ENCODE measurements around the gene RNH1. TPM values are rescaled to one million over a fixed set of nuclear protein-coding genes. Genes with fewer than 3 reads are reported as not detected.

RNH1 gene
- total RNA-seq, 1 donor from 2014 or later = 361 TPM

DNA sequence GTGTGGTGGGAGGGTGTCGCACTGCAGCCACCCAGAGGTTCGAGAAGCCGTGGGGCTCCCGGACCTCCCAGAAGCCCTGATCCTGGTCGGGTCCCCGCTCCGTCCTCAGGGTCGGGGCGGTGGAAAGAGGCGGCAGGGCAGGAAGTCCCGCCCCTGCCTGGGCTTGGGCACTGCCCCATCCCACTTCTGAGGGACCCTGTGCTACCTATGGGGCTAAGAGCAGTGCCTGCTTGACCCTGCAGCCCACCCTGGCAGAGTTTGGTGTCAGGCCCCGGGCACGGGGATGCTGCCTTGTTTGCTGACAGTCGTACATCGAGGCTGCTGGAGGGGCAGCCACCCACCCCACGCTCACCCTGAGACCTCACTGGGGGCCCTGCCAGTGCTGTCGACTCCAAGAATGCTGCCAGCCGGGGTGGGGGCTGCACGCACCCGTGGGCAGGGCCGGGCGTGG, 19.4 kb downstream of the RNH1 start:
- Histone ChIP-seq H3K36me3 (ENCODE audit: control insufficient read depth, insufficient read depth, low read length) (peaks cover 4% of the 10 kb centered on the region), H3K27me3 (ENCODE audit: control insufficient read depth, insufficient read depth, low read length) (no peaks in the 10 kb centered on the region), H3K4me3 (ENCODE audit: low read depth, low read length) (no peak overlapping the region)
- FAIRE-seq (no peak), DNase-seq (ENCODE audit: low read depth) (no peak)
- TF ChIP-seq, protein P1, sequence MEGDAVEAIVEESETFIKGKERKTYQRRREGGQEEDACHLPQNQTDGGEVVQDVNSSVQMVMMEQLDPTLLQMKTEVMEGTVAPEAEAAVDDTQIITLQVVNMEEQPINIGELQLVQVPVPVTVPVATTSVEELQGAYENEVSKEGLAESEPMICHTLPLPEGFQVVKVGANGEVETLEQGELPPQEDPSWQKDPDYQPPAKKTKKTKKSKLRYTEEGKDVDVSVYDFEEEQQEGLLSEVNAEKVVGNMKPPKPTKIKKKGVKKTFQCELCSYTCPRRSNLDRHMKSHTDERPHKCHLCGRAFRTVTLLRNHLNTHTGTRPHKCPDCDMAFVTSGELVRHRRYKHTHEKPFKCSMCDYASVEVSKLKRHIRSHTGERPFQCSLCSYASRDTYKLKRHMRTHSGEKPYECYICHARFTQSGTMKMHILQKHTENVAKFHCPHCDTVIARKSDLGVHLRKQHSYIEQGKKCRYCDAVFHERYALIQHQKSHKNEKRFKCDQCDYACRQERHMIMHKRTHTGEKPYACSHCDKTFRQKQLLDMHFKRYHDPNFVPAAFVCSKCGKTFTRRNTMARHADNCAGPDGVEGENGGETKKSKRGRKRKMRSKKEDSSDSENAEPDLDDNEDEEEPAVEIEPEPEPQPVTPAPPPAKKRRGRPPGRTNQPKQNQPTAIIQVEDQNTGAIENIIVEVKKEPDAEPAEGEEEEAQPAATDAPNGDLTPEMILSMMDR (IDR thresholded peaks at IDR 0.05; ENCODE audit: insufficient read depth, low read length, severe bottlenecking) = no peak

DNA sequence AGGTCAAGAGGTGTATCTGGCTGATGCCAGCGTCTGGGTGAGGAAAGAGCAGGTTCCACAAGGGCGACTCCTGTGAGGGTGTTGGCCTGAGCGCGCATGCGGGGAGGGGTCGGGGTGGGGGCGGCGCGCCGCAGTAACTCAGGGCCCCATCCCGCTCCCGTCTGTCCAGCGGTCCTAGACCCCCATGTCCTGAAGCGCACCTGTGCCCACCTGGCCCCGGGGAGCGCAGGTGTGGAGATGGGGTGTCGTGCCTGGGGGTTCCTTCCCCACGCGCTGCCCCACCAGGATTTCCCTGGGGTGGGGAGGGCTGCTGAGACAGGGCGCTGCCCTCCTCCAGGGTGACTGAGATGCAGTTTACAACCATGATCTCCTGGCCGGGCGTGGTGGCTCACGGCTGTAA, 20.9 kb downstream of the RNH1 start:
- H3K27me3 ChIP-seq (ENCODE audit: control insufficient read depth, insufficient read depth, low read length) = no peaks in the 10 kb centered on the region
- DNase-seq (ENCODE audit: low read depth) = no peak
- no peak overlapping the region for H3K4me3 ChIP-seq (ENCODE audit: low read depth, low read length)
- FAIRE-seq = no peak
- TF ChIP-seq, protein P1 (IDR thresholded peaks at IDR 0.05; ENCODE audit: insufficient read depth, low read length, severe bottlenecking) = no peak
- H3K36me3 ChIP-seq (ENCODE audit: control insufficient read depth, insufficient read depth, low read length) = peaks cover 4% of the 10 kb centered on the region

DNA sequence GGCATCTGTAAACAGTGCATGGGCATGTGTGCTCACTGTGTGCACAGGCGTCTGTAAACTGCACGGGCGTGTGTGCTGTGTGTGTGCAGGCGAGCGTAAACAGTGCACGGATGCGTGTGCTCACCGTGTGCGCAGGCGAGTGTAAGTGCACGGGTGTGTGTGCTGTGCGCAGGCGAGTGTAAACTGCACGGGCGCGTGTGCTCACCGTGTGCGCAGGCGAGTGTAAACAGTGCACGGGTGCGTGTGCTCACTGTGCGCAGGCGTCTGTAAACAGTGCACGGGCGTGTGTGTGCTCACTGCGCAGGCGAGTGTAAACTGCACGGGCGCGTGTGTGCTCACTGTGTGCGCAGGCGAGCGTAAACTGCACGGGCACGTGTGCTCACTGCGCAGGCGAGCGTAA, 22.4 kb downstream of the RNH1 start:
- Histone ChIP-seq H3K27me3 (ENCODE audit: control insufficient read depth, insufficient read depth, low read length) (no peaks in the 10 kb centered on the region), H3K4me3 (ENCODE audit: low read depth, low read length) (no peak overlapping the region), H3K36me3 (ENCODE audit: control insufficient read depth, insufficient read depth, low read length) (peaks cover 3% of the 10 kb centered on the region)
- peak; percentile 84 for FAIRE-seq
- TF ChIP-seq, protein P1 (IDR thresholded peaks at IDR 0.05; ENCODE audit: insufficient read depth, low read length, severe bottlenecking) = no peak
- no peak for DNase-seq (ENCODE audit: low read depth)

DNA sequence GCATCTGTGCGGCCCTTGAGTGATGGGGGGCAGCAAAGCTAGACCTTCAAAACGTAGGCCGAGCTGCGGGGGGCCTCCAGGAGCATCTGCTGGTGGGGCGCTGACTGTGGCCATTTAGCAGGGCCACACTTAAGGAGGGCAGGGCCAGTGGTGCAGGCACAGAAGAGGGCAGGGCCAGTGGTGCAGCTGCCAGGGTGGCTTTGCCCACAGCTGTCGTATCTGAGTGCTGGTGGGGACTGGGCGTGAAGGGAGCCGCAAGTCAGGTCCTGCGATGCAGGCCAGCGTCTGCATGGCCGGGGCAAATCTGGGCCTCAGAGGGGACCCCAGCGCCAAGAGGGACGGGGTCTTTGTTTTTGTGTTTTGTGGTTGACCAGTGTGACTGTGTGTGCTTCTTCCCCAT, 27.7 kb downstream of the RNH1 start:
- FAIRE-seq = no peak
- no peaks in the 10 kb centered on the region for H3K27me3 ChIP-seq (ENCODE audit: control insufficient read depth, insufficient read depth, low read length)
- DNase-seq (ENCODE audit: low read depth) = no peak
- TF ChIP-seq, protein P1 (IDR thresholded peaks at IDR 0.05; ENCODE audit: insufficient read depth, low read length, severe bottlenecking) = no peak
- no peak overlapping the region for H3K4me3 ChIP-seq (ENCODE audit: low read depth, low read length)
- H3K36me3 ChIP-seq (ENCODE audit: control insufficient read depth, insufficient read depth, low read length) = no peaks in the 10 kb centered on the region

DNA sequence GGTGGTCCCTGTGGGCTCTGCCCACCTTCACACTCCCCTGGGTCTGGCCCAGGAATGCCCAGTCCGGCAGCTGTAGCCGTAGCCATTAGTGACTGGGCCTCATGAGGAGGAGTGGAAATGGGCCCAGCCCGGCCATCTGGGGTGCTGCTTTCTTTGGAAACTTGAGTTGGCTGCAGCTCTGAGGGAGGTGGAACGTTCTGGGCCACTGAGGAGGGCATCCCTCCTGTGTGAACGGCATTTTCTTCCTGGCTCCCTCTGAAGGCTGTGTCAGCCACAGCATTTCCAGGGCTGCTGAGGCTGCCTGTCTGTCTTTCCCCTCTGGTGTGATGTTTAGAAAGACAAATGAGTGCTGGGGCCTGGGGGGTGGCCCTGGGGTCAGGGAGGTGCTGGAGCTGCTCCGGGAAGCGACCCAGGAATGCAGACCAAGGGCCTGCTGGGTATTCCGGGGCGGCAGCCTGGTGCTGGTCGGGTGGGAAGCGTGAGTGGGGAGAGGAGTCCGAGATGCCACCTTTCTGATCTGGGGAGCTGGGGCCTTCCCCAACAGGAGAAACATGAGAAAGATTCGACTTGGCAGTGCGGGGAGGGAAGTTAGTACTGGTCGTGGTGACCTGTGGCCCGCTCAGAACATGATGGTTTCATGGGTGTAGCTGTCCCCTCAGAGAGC, 29.9 kb downstream of the RNH1 start:
- H3K27me3 ChIP-seq (ENCODE audit: control insufficient read depth, insufficient read depth, low read length) = no peaks in the 10 kb centered on the region
- DNase-seq (ENCODE audit: low read depth) (no peak), FAIRE-seq (no peak)
- TF ChIP-seq, protein P1 (IDR thresholded peaks at IDR 0.05; ENCODE audit: insufficient read depth, low read length, severe bottlenecking) = no peak
- H3K4me3 ChIP-seq (ENCODE audit: low read depth, low read length) = no peak overlapping the region
- H3K36me3 ChIP-seq (ENCODE audit: control insufficient read depth, insufficient read depth, low read length) = no peaks in the 10 kb centered on the region

DNA sequence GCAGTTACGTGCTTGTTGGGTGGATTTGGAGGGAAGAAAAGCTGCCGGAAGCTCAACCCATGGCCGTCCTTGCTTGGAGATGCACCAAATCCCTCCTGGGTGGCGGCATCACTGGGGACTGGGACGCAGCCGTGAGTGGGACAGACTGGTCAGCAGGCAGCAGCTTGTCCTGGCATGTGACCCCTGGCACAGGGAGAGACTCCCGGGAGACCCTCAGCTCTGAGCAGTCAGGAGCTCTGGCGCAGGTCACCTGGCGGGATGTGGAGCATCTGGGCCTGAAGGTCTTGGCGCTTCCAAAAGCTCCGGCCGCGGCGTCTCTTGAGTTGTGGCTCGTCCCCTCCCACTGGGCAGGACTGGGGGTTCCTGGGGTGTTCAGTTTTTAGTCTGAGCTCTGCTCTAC, 30.6 kb downstream of the RNH1 start:
- no peaks in the 10 kb centered on the region for H3K36me3 ChIP-seq (ENCODE audit: control insufficient read depth, insufficient read depth, low read length)
- no peak overlapping the region for H3K4me3 ChIP-seq (ENCODE audit: low read depth, low read length)
- DNase-seq (ENCODE audit: low read depth) (no peak), FAIRE-seq (no peak)
- TF ChIP-seq, protein P1 (IDR thresholded peaks at IDR 0.05; ENCODE audit: insufficient read depth, low read length, severe bottlenecking) = no peak
- H3K27me3 ChIP-seq (ENCODE audit: control insufficient read depth, insufficient read depth, low read length) = no peaks in the 10 kb centered on the region

Measured in bronchial epithelial cell (primary cell).